ENCODE results near the gene NOL4L. TPM values are rescaled to one million over a fixed set of nuclear protein-coding genes. Genes with fewer than 3 reads are reported as not detected.

The NOL4L gene
- total RNA-seq, 2 donors from 2014 or later, result 39.6 to 50.7 TPM

GRCh38 chr20:32429343-32429742 is 155.8 kb downstream of the NOL4L start:
- no peaks in the 10 kb centered on the region for H3K27me3 Mint-ChIP-seq (ENCODE audit: insufficient read depth)
- H3K4me1 Mint-ChIP-seq, result no peaks in the 10 kb centered on the region
- H3K4me3 Mint-ChIP-seq, result no peak overlapping the region
- no peaks in the 10 kb centered on the region for H3K9me3 Mint-ChIP-seq
- WGBS, 2 experiments (ENCODE audit: insufficient coverage in 1 of 2, insufficient read length in 1 of 2), result 94 to 96% methylated on average over 5 to 7 of the region's 7 CpGs
- DNase-seq, result no peak
- no peak overlapping the region for H3K4me3 ChIP-seq (ENCODE audit: low read length)
- H3K9me3 ChIP-seq (ENCODE audit: control insufficient read depth, low read length), result no peaks in the 10 kb centered on the region
- peaks cover 66% of the 10 kb centered on the region for H3K36me3 Mint-ChIP-seq (ENCODE audit: low read depth)
- H3K4me1 ChIP-seq (ENCODE audit: control insufficient read depth, insufficient read depth, low read length), result no peaks in the 10 kb centered on the region
- no peak overlapping the region for H3K27ac ChIP-seq (ENCODE audit: low read depth, low read length)
- TF ChIP-seq CTCF (conservative IDR thresholded peaks at IDR 0.05), result no peak
- no peak overlapping the region for H3K9ac ChIP-seq (ENCODE audit: extremely low read depth, low read length, poor library complexity, severe bottlenecking)
- H3K27me3 ChIP-seq (ENCODE audit: control insufficient read depth, insufficient read depth, low read length, poor library complexity, severe bottlenecking), result no peaks in the 10 kb centered on the region
- H3K27ac Mint-ChIP-seq, result no peak overlapping the region
- peaks cover 72% of the 10 kb centered on the region for H3K36me3 ChIP-seq (ENCODE audit: control insufficient read depth, insufficient read depth, low read length)

- peaks cover 53% of the 10 kb centered on the region for H3K36me3 Mint-ChIP-seq (ENCODE audit: low read depth)
- H3K27ac ChIP-seq (ENCODE audit: low read depth, low read length), result no peak overlapping the region
- no peak overlapping the region for H3K4me3 Mint-ChIP-seq
- H3K9me3 ChIP-seq (ENCODE audit: control insufficient read depth, low read length), result no peaks in the 10 kb centered on the region
- no peaks in the 10 kb centered on the region for H3K27me3 Mint-ChIP-seq (ENCODE audit: insufficient read depth)
- H3K9ac ChIP-seq (ENCODE audit: extremely low read depth, low read length, poor library complexity, severe bottlenecking), result no peak overlapping the region
- no peak overlapping the region for H3K27ac Mint-ChIP-seq
- no peak for TF ChIP-seq CTCF (conservative IDR thresholded peaks at IDR 0.05)
- no peak for DNase-seq
- H3K36me3 ChIP-seq (ENCODE audit: control insufficient read depth, insufficient read depth, low read length), result peaks cover 59% of the 10 kb centered on the region
- H3K4me3 ChIP-seq (ENCODE audit: low read length), result no peak overlapping the region
- H3K4me1 Mint-ChIP-seq, result no peaks in the 10 kb centered on the region
- H3K9me3 Mint-ChIP-seq, result no peaks in the 10 kb centered on the region
- WGBS, 2 experiments (ENCODE audit: insufficient coverage in 1 of 2, insufficient read length in 1 of 2), result 95 to 100% methylated on average over 4 to 6 of the region's 6 CpGs
- no peaks in the 10 kb centered on the region for H3K27me3 ChIP-seq (ENCODE audit: control insufficient read depth, insufficient read depth, low read length, poor library complexity, severe bottlenecking)
- no peaks in the 10 kb centered on the region for H3K4me1 ChIP-seq (ENCODE audit: control insufficient read depth, insufficient read depth, low read length)
Observed at GRCh38 chr20:32427996-32428395, 157.1 kb downstream of the NOL4L start.

GRCh38 chr20:32421290-32421689 is 163.8 kb downstream of the NOL4L start:
- no peaks in the 10 kb centered on the region for H3K4me1 Mint-ChIP-seq
- Histone ChIP-seq H3K4me3 (ENCODE audit: low read length) (no peak overlapping the region), H3K36me3 (ENCODE audit: control insufficient read depth, insufficient read depth, low read length) (peaks cover 7% of the 10 kb centered on the region), H3K9ac (ENCODE audit: extremely low read depth, low read length, poor library complexity, severe bottlenecking) (no peak overlapping the region), H3K9me3 (ENCODE audit: control insufficient read depth, low read length) (no peaks in the 10 kb centered on the region), H3K4me1 (ENCODE audit: control insufficient read depth, insufficient read depth, low read length) (no peaks in the 10 kb centered on the region), H3K27me3 (ENCODE audit: control insufficient read depth, insufficient read depth, low read length, poor library complexity, severe bottlenecking) (no peaks in the 10 kb centered on the region), H3K27ac (ENCODE audit: low read depth, low read length) (no peak overlapping the region)
- no peak for DNase-seq
- 94% methylated on average over 2 of the region's 2 CpGs; no CpG with 5 or more reads in 1 of the 2 experiments for WGBS, 2 experiments (ENCODE audit: insufficient coverage in 1 of 2, insufficient read length in 1 of 2)
- H3K27me3 Mint-ChIP-seq (ENCODE audit: insufficient read depth), result no peaks in the 10 kb centered on the region
- no peak for TF ChIP-seq CTCF (conservative IDR thresholded peaks at IDR 0.05)
- no peak overlapping the region for H3K4me3 Mint-ChIP-seq
- H3K9me3 Mint-ChIP-seq, result no peaks in the 10 kb centered on the region
- no peak overlapping the region for H3K27ac Mint-ChIP-seq
- H3K36me3 Mint-ChIP-seq (ENCODE audit: low read depth), result peaks cover 21% of the 10 kb centered on the region

Measured in endodermal cell (in vitro differentiated cells).